Measurements from ENCODE around the gene AGBL3.
"Not testable (repeated sequence)": the region's sequence is repeated elsewhere in the genome, so short reads cannot be mapped to it uniquely, and the experiment has no call there.

Gene AGBL3

DNA sequence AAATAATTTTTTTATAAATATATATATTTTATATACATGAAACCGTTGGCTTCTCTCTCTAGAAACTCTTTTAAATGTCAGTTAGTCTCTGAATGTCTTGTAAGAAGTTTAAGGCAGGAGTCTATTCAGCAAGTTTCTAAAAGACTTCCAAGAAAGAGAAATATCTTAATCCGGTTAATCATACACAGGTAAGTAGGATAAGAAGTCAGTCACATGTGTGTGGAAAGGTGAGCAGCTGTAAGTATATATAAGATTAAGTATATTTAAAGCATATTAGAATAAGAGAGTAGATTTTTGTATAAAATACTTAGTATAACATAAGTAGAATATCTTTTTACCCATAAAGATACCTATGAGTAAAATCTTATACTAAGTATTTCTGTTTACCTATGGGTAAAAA lies 48.9 kb downstream of the AGBL3 start:
- H3K27ac ChIP-seq (ENCODE audit: low read length, poor library complexity, severe bottlenecking): no peak overlapping the region
- H3K4me3 ChIP-seq (ENCODE audit: insufficient read depth in 1 of 2, low read depth in 1 of 2, low read length in 2 of 2): no peak overlapping the region
- H3K36me3 ChIP-seq (ENCODE audit: control insufficient read depth in 1 of 2, insufficient read depth in 2 of 2, low read depth in 1 of 2, low read length in 2 of 2): no peaks in the 10 kb centered on the region
- H4K8ac ChIP-seq (ENCODE audit: low read length): no peak overlapping the region
- H3K14ac ChIP-seq (ENCODE audit: low read length in 2 of 2): no peak overlapping the region
- no peak overlapping the region for H3K23ac ChIP-seq (ENCODE audit: low read length in 2 of 2)
- H3K4me2 ChIP-seq (ENCODE audit: low read length, poor library complexity, severe bottlenecking): no peak overlapping the region
- DNase-seq: no peak
- no peaks in the 10 kb centered on the region for H3K4me1 ChIP-seq (ENCODE audit: control insufficient read depth, insufficient read depth, low read depth, low read length)
- no peaks in the 10 kb centered on the region for H3K9me3 ChIP-seq (ENCODE audit: control insufficient read depth, low read length)
- no peak overlapping the region for H4K91ac ChIP-seq (ENCODE audit: low read length)
- no peak overlapping the region for H3K18ac ChIP-seq (ENCODE audit: low read depth in 1 of 2, low read length in 2 of 2)
- H3K79me1 ChIP-seq (replicated peaks; ENCODE audit: low read length, poor library complexity, severe bottlenecking): no peaks in the 10 kb centered on the region
- WGBS: 20% methylated on average over 1 of the region's 2 CpGs
- H2BK12ac ChIP-seq (ENCODE audit: low read length in 2 of 2): no peak overlapping the region
- no peaks in the 10 kb centered on the region for H3K27me3 ChIP-seq (ENCODE audit: control insufficient read depth in 1 of 2, insufficient read depth in 1 of 2, low read length in 2 of 2)
- no peak overlapping the region for H3K9ac ChIP-seq (ENCODE audit: low read length)
- H2BK120ac ChIP-seq (ENCODE audit: low read depth, low read length): no peak overlapping the region
- no peak overlapping the region for H3K4ac ChIP-seq (ENCODE audit: low read depth in 1 of 2, low read length in 2 of 2)
- no peak overlapping the region for H2AK5ac ChIP-seq (ENCODE audit: low read length, severe bottlenecking)
- no peak overlapping the region for H2AFZ ChIP-seq (ENCODE audit: low read depth, low read length)
- H2BK5ac ChIP-seq (ENCODE audit: low read depth, low read length, poor library complexity, severe bottlenecking): no peak overlapping the region
- no peak overlapping the region for H2BK15ac ChIP-seq (ENCODE audit: low read depth, poor library complexity, severe bottlenecking)

GRCh38 chr7:135067017-135067416 lies 80.7 kb downstream of the AGBL3 start:
- not testable (repeated sequence) for H2BK5ac ChIP-seq (ENCODE audit: low read depth, low read length, poor library complexity, severe bottlenecking); H4K91ac ChIP-seq (ENCODE audit: low read length); H2AK5ac ChIP-seq (ENCODE audit: low read length, severe bottlenecking); H3K14ac ChIP-seq (ENCODE audit: low read length in 2 of 2); H4K8ac ChIP-seq (ENCODE audit: low read length); H2BK12ac ChIP-seq (ENCODE audit: low read length in 2 of 2); H3K27me3 ChIP-seq (ENCODE audit: control insufficient read depth in 1 of 2, insufficient read depth in 1 of 2, low read length in 2 of 2); H3K79me1 ChIP-seq (replicated peaks; ENCODE audit: low read length, poor library complexity, severe bottlenecking); H3K4me1 ChIP-seq (ENCODE audit: control insufficient read depth, insufficient read depth, low read depth, low read length); H3K27ac ChIP-seq (ENCODE audit: low read length, poor library complexity, severe bottlenecking); H3K9me3 ChIP-seq (ENCODE audit: control insufficient read depth, low read length); H3K4ac ChIP-seq (ENCODE audit: low read depth in 1 of 2, low read length in 2 of 2); H3K36me3 ChIP-seq (ENCODE audit: control insufficient read depth in 1 of 2, insufficient read depth in 2 of 2, low read depth in 1 of 2, low read length in 2 of 2); H2AFZ ChIP-seq (ENCODE audit: low read depth, low read length); H2BK120ac ChIP-seq (ENCODE audit: low read depth, low read length); H3K9ac ChIP-seq (ENCODE audit: low read length); H2BK15ac ChIP-seq (ENCODE audit: low read depth, poor library complexity, severe bottlenecking); H3K23ac ChIP-seq (ENCODE audit: low read length in 2 of 2); H3K4me2 ChIP-seq (ENCODE audit: low read length, poor library complexity, severe bottlenecking); DNase-seq; H3K18ac ChIP-seq (ENCODE audit: low read depth in 1 of 2, low read length in 2 of 2); H3K4me3 ChIP-seq (ENCODE audit: insufficient read depth in 1 of 2, low read depth in 1 of 2, low read length in 2 of 2)
- 88% methylated on average over 12 of the region's 12 CpGs for WGBS

- Histone ChIP-seq H3K36me3 (ENCODE audit: control insufficient read depth in 1 of 2, insufficient read depth in 2 of 2, low read depth in 1 of 2, low read length in 2 of 2) (no peaks in the 10 kb centered on the region), H2AK5ac (ENCODE audit: low read length, severe bottlenecking) (no peak overlapping the region), H3K27ac (ENCODE audit: low read length, poor library complexity, severe bottlenecking) (no peak overlapping the region), H4K91ac (ENCODE audit: low read length) (no peak overlapping the region), H2BK15ac (ENCODE audit: low read depth, poor library complexity, severe bottlenecking) (no peak overlapping the region), H3K9ac (ENCODE audit: low read length) (no peak overlapping the region), H3K4ac (ENCODE audit: low read depth in 1 of 2, low read length in 2 of 2) (no peak overlapping the region), H3K79me1 (replicated peaks; ENCODE audit: low read length, poor library complexity, severe bottlenecking) (no peaks in the 10 kb centered on the region), H3K14ac (ENCODE audit: low read length in 2 of 2) (no peak overlapping the region), H2AFZ (ENCODE audit: low read depth, low read length) (no peak overlapping the region), H3K4me3 (ENCODE audit: insufficient read depth in 1 of 2, low read depth in 1 of 2, low read length in 2 of 2) (no peak overlapping the region), H3K18ac (ENCODE audit: low read depth in 1 of 2, low read length in 2 of 2) (no peak overlapping the region), H4K8ac (ENCODE audit: low read length) (no peak overlapping the region), H2BK5ac (ENCODE audit: low read depth, low read length, poor library complexity, severe bottlenecking) (no peak overlapping the region), H3K4me1 (ENCODE audit: control insufficient read depth, insufficient read depth, low read depth, low read length) (no peaks in the 10 kb centered on the region), H3K4me2 (ENCODE audit: low read length, poor library complexity, severe bottlenecking) (no peak overlapping the region), H3K27me3 (ENCODE audit: control insufficient read depth in 1 of 2, insufficient read depth in 1 of 2, low read length in 2 of 2) (no peaks in the 10 kb centered on the region), H2BK12ac (ENCODE audit: low read length in 2 of 2) (no peak overlapping the region), H3K23ac (ENCODE audit: low read length in 2 of 2) (no peak overlapping the region), H3K9me3 (ENCODE audit: control insufficient read depth, low read length) (no peaks in the 10 kb centered on the region), H2BK120ac (ENCODE audit: low read depth, low read length) (no peak overlapping the region)
- no peak for DNase-seq
- WGBS: no CpG with 5 or more reads among the region's 1 CpG
These were observed 87.8 kb downstream of the AGBL3 start for GRCh38 chr7:135074096-135074495.

DNA sequence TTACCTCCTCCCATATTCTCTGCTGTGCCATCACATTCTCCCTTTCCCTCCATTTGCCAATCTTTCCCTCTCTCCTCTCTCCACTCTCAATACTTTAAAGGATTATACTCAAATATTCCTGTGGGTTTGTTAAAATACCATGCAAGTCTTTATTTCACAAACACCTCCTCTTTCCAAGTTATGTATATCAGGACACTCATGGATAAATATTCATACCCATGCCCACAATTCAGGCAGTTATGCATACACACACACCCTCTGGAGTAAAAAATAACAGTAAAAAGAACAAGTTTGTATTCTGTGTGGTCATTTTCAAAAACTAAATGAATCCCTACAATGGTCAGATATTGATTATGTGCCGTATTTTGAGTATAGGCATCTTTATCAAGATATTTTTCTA lies 88.2 kb downstream of the AGBL3 start:
- Histone ChIP-seq H4K8ac (ENCODE audit: low read length) (no peak overlapping the region), H2BK5ac (ENCODE audit: low read depth, low read length, poor library complexity, severe bottlenecking) (no peak overlapping the region), H3K23ac (ENCODE audit: low read length in 2 of 2) (no peak overlapping the region), H4K91ac (ENCODE audit: low read length) (no peak overlapping the region), H3K14ac (ENCODE audit: low read length in 2 of 2) (no peak overlapping the region), H2AFZ (ENCODE audit: low read depth, low read length) (no peak overlapping the region), H3K79me1 (replicated peaks; ENCODE audit: low read length, poor library complexity, severe bottlenecking) (no peaks in the 10 kb centered on the region), H2BK120ac (ENCODE audit: low read depth, low read length) (no peak overlapping the region), H3K4me3 (ENCODE audit: insufficient read depth in 1 of 2, low read depth in 1 of 2, low read length in 2 of 2) (no peak overlapping the region), H3K27ac (ENCODE audit: low read length, poor library complexity, severe bottlenecking) (no peak overlapping the region), H2AK5ac (ENCODE audit: low read length, severe bottlenecking) (no peak overlapping the region), H3K9ac (ENCODE audit: low read length) (no peak overlapping the region), H2BK12ac (ENCODE audit: low read length in 2 of 2) (no peak overlapping the region), H2BK15ac (ENCODE audit: low read depth, poor library complexity, severe bottlenecking) (no peak overlapping the region), H3K4me1 (ENCODE audit: control insufficient read depth, insufficient read depth, low read depth, low read length) (no peaks in the 10 kb centered on the region), H3K36me3 (ENCODE audit: control insufficient read depth in 1 of 2, insufficient read depth in 2 of 2, low read depth in 1 of 2, low read length in 2 of 2) (no peaks in the 10 kb centered on the region), H3K27me3 (ENCODE audit: control insufficient read depth in 1 of 2, insufficient read depth in 1 of 2, low read length in 2 of 2) (no peaks in the 10 kb centered on the region), H3K18ac (ENCODE audit: low read depth in 1 of 2, low read length in 2 of 2) (no peak overlapping the region), H3K4ac (ENCODE audit: low read depth in 1 of 2, low read length in 2 of 2) (no peak overlapping the region), H3K4me2 (ENCODE audit: low read length, poor library complexity, severe bottlenecking) (no peak overlapping the region), H3K9me3 (ENCODE audit: control insufficient read depth, low read length) (no peaks in the 10 kb centered on the region)
- no peak for DNase-seq
- WGBS: no CpG with 5 or more reads among the region's 1 CpG
